Prostate gland (tissue), 2 donors: ENCODE measurements around the gene SCN1A. TPM values are rescaled to one million over a fixed set of nuclear protein-coding genes. Genes with fewer than 3 reads are reported as not detected.

Experiments
- DNase-seq: peaks from one replicate; pipeline ENCODE4 v3.0.0-alpha.2; 2019; ENCODE audit warnings: low spot score
- H3K27ac ChIP-seq, 2 donors: fragments of 200-600 bp; sonication (generic); 2 replicates each; pipeline ENCODE4 v1.5.1; 2017 to 2019
- H3K27me3 ChIP-seq: fragments of 200-600 bp; sonication (generic); replicated peaks from 2 replicates; pipeline ENCODE4 v1.5.1; 2019; ENCODE audit not compliant: insufficient read depth
- H3K36me3 ChIP-seq, 2 donors: fragments of 200-600 bp; sonication (generic); 1 replicate in 1 of 2; 2 replicates in 1 of 2; pipeline versions ENCODE4 v1.5.1 to v1.8.1; 2017 to 2019
- H3K4me1 ChIP-seq: fragments of 200-600 bp; sonication (generic); replicated peaks from 2 replicates; pipeline ENCODE4 v1.5.1; 2019
- H3K4me3 ChIP-seq, 2 donors: fragments of 200-600 bp; sonication (generic); 2 replicates each; pipeline ENCODE4 v1.5.1; 2017 to 2019
- H3K9me3 ChIP-seq: fragments of 200-600 bp; sonication (generic); 2 replicates; pipeline ENCODE4 v1.5.1; 2017
- CTCF ChIP-seq, 4 experiments: fragments of 200-600 bp in 2 of 4; fragments of 450-650 bp in 2 of 4; sonication (generic) in 2 of 4; IDR thresholded peaks; 1 replicate in 3 of 4; 2 replicates in 1 of 4; pipeline ENCODE4 v1.5.1; 2016 to 2019; ENCODE audit warnings: antibody characterized with exemption in 4 of 4, mild to moderate bottlenecking in 2 of 4, moderate library complexity in 2 of 4
- POLR2A ChIP-seq: fragments of 450-650 bp; IDR thresholded peaks from one replicate; pipeline ENCODE4 v1.6.1; 2016; ENCODE audit warnings: antibody characterized with exemption, mild to moderate bottlenecking
- POLR2AphosphoS5 ChIP-seq: sonication (generic); formaldehyde crosslinking; IDR thresholded peaks from one replicate; pipeline ENCODE4 v1.6.1; 2017; ENCODE audit warnings: antibody characterized with exemption
- WGBS: methylation state at CpG from one replicate; pipeline ENCODE4 v1.1.5; 2018; 5-methylcytosine and 5-hydroxymethylcytosine counted together
- intact Hi-C: fragments of 100-400 bp; cut with DNase I; formaldehyde crosslinking; loops from one replicate; pipeline ENCODE4 v1.14.2; 2022
- total RNA-seq, 2 donors: library from RNA; depleted of rRNA; stranded (reverse); fragments of >200 nt; gene quantifications; one replicate each; pipeline ENCODE4 v1.1.0, GENCODE V29; 2016

SCN1A gene
- total RNA-seq, 2 donors from 2014 or later, result 0.23 TPM; not detected in 1

GRCh38 chr2:166163775-166164174 lies 36.0 kb upstream of the SCN1A start:
- no peaks in the 10 kb centered on the region for H3K36me3 ChIP-seq
- H3K27me3 ChIP-seq, result no peaks in the 10 kb centered on the region
- DNase-seq, result no peak
- H3K4me3 ChIP-seq, result no peak overlapping the region
- H3K9me3 ChIP-seq, result no peaks in the 10 kb centered on the region
- intact Hi-C loops, result no loop called here
- WGBS, result 56% methylated on average over 2 of the region's 2 CpGs
- H3K4me1 ChIP-seq, result no peaks in the 10 kb centered on the region
- no peak overlapping the region for H3K27ac ChIP-seq
- no peak for TF ChIP-seq CTCF (IDR thresholded peaks at IDR 0.05)
- no peak for TF ChIP-seq POLR2AphosphoS5
- TF ChIP-seq POLR2A, result no peak

- Histone ChIP-seq H3K4me3 (no peak overlapping the region), H3K4me1 (no peaks in the 10 kb centered on the region), H3K27ac (no peak overlapping the region), H3K9me3 (no peaks in the 10 kb centered on the region), H3K27me3 (no peaks in the 10 kb centered on the region), H3K36me3 (no peaks in the 10 kb centered on the region)
- intact Hi-C loops, result no loop called here
- 85% methylated on average over 2 of the region's 2 CpGs for WGBS
- no peak for DNase-seq
- TF ChIP-seq POLR2AphosphoS5 (no peak), POLR2A (no peak)
These were observed 30.7 kb upstream of the SCN1A start for GRCh38 chr2:166158546-166158945.

GRCh38 chr2:166157578-166157977 lies 29.8 kb upstream of the SCN1A start:
- intact Hi-C loops, result no loop called here
- no peak for DNase-seq

GRCh38 chr2:166156985-166157490 lies 29.2 kb upstream of the SCN1A start:
- Histone ChIP-seq H3K9me3 (no peaks in the 10 kb centered on the region), H3K27ac (no peak overlapping the region), H3K36me3 (no peaks in the 10 kb centered on the region), H3K4me1 (no peaks in the 10 kb centered on the region), H3K4me3 (no peak overlapping the region), H3K27me3 (no peaks in the 10 kb centered on the region)
- no peak for DNase-seq
- intact Hi-C loops, result no loop called here
- TF ChIP-seq POLR2AphosphoS5, result no peak
- no peak for TF ChIP-seq POLR2A
- TF ChIP-seq CTCF (IDR thresholded peaks at IDR 0.05), result no peak
- WGBS, result 84% methylated on average over 3 of the region's 3 CpGs

More at GRCh38 chr2:166157578-166157977, 29.8 kb upstream of the SCN1A start:
- Histone ChIP-seq H3K4me3 (no peak overlapping the region), H3K27ac (no peak overlapping the region), H3K4me1 (no peaks in the 10 kb centered on the region), H3K9me3 (no peaks in the 10 kb centered on the region), H3K36me3 (no peaks in the 10 kb centered on the region), H3K27me3 (no peaks in the 10 kb centered on the region)
- TF ChIP-seq CTCF (IDR thresholded peaks at IDR 0.05), result no peak
- no peak for TF ChIP-seq POLR2AphosphoS5
- TF ChIP-seq POLR2A, result no peak
- 36% methylated on average over 2 of the region's 2 CpGs for WGBS

GRCh38 chr2:166155589-166155988 lies 27.8 kb upstream of the SCN1A start:
- Histone ChIP-seq H3K9me3 (no peaks in the 10 kb centered on the region), H3K27ac (no peak overlapping the region), H3K27me3 (no peaks in the 10 kb centered on the region), H3K36me3 (no peaks in the 10 kb centered on the region), H3K4me1 (no peaks in the 10 kb centered on the region), H3K4me3 (no peak overlapping the region)
- DNase-seq, result no peak
- intact Hi-C loops, result no loop called here
- TF ChIP-seq CTCF (IDR thresholded peaks at IDR 0.05), result no peak
- TF ChIP-seq POLR2AphosphoS5, result no peak
- TF ChIP-seq POLR2A, result no peak
- 76% methylated on average over 2 of the region's 2 CpGs for WGBS
